Measurements from ENCODE around the gene CCDC186. TPM values are rescaled to one million over a fixed set of nuclear protein-coding genes. Genes with fewer than 3 reads are reported as not detected.

Gene CCDC186
- total and polyA plus RNA-seq, 2 of the 13 experiments (the other 11 are each of a cell fraction or from before 2014, with no cell fraction given), result 4.2 to 11.8 TPM

DNA sequence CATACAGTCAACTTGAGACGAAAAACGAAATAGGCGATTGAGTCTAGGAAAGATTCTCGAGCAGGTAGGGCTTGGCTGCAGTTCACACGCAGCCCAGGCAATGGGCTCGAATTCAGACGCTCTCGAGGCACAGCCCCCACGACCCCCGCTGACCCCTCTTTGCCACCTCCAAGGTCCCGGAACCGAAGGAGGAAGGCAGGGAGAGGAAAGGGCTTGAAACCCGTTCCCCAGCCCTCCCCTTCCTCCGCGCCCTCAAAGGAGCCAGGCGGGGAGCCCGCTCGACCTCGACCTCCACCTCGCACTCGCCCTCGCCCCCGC lies 441 bp downstream of the CCDC186 start (continued):
- TF ChIP-seq ZBTB8A (CRISPR knock-in tag; IDR thresholded peaks at IDR 0.05; ENCODE audit: borderline replicate concordance, low read depth) (no peak), TGIF2 (CRISPR knock-in tag; IDR thresholded peaks at IDR 0.05) (no peak), ATAD3A (CRISPR knock-in tag; IDR thresholded peaks at IDR 0.05) (no peak), ZNF205 (CRISPR knock-in tag; IDR thresholded peaks at IDR 0.05) (no peak), RFX5 (IDR thresholded peaks at IDR 0.05; ENCODE audit: low read depth, low read length) (no peak), STAT5B (CRISPR knock-in tag; IDR thresholded peaks at IDR 0.05) (no peak), KDM6A (CRISPR knock-in tag; IDR thresholded peaks at IDR 0.05; ENCODE audit: low read depth) (no peak), FOXA3 (CRISPR knock-in tag; IDR thresholded peaks at IDR 0.05) (no peak), ZNF768 (CRISPR knock-in tag; IDR thresholded peaks at IDR 0.05) (no peak), ZNF251 (CRISPR knock-in tag; IDR thresholded peaks at IDR 0.05) (no peak), PLRG1 (conservative IDR thresholded peaks at IDR 0.05) (no peak), ZNF678 (CRISPR knock-in tag; IDR thresholded peaks at IDR 0.05) (no peak), KMT2A (CRISPR knock-in tag; IDR thresholded peaks at IDR 0.05) (no peak), ZNF607 (CRISPR knock-in tag; IDR thresholded peaks at IDR 0.05; ENCODE audit: borderline replicate concordance) (no peak), FOXK2 (IDR thresholded peaks at IDR 0.05) (no peak), DNMT3B (CRISPR knock-in tag; conservative IDR thresholded peaks at IDR 0.05) (no peak), MLLT10 (CRISPR knock-in tag; IDR thresholded peaks at IDR 0.05) (no peak), SYNCRIP (IDR thresholded peaks at IDR 0.05; ENCODE audit: insufficient read depth, low read depth, low read length) (no peak), ZNF382 (CRISPR knock-in tag; IDR thresholded peaks at IDR 0.05; ENCODE audit: borderline replicate concordance) (no peak)
- TF ChIP-seq, protein P1, sequence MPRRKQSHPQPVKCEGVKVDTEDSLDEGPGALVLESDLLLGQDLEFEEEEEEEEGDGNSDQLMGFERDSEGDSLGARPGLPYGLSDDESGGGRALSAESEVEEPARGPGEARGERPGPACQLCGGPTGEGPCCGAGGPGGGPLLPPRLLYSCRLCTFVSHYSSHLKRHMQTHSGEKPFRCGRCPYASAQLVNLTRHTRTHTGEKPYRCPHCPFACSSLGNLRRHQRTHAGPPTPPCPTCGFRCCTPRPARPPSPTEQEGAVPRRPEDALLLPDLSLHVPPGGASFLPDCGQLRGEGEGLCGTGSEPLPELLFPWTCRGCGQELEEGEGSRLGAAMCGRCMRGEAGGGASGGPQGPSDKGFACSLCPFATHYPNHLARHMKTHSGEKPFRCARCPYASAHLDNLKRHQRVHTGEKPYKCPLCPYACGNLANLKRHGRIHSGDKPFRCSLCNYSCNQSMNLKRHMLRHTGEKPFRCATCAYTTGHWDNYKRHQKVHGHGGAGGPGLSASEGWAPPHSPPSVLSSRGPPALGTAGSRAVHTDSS (CRISPR knock-in tag; conservative IDR thresholded peaks at IDR 0.05), result no peak
- TF ChIP-seq, protein P2, sequence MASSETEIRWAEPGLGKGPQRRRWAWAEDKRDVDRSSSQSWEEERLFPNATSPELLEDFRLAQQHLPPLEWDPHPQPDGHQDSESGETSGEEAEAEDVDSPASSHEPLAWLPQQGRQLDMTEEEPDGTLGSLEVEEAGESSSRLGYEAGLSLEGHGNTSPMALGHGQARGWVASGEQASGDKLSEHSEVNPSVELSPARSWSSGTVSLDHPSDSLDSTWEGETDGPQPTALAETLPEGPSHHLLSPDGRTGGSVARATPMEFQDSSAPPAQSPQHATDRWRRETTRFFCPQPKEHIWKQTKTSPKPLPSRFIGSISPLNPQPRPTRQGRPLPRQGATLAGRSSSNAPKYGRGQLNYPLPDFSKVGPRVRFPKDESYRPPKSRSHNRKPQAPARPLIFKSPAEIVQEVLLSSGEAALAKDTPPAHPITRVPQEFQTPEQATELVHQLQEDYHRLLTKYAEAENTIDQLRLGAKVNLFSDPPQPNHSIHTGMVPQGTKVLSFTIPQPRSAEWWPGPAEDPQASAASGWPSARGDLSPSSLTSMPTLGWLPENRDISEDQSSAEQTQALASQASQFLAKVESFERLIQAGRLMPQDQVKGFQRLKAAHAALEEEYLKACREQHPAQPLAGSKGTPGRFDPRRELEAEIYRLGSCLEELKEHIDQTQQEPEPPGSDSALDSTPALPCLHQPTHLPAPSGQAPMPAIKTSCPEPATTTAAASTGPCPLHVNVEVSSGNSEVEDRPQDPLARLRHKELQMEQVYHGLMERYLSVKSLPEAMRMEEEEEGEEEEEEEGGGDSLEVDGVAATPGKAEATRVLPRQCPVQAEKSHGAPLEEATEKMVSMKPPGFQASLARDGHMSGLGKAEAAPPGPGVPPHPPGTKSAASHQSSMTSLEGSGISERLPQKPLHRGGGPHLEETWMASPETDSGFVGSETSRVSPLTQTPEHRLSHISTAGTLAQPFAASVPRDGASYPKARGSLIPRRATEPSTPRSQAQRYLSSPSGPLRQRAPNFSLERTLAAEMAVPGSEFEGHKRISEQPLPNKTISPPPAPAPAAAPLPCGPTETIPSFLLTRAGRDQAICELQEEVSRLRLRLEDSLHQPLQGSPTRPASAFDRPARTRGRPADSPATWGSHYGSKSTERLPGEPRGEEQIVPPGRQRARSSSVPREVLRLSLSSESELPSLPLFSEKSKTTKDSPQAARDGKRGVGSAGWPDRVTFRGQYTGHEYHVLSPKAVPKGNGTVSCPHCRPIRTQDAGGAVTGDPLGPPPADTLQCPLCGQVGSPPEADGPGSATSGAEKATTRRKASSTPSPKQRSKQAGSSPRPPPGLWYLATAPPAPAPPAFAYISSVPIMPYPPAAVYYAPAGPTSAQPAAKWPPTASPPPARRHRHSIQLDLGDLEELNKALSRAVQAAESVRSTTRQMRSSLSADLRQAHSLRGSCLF (CRISPR knock-in tag; IDR thresholded peaks at IDR 0.05; ENCODE audit: borderline replicate concordance), result no peak
- TF ChIP-seq, protein P3, sequence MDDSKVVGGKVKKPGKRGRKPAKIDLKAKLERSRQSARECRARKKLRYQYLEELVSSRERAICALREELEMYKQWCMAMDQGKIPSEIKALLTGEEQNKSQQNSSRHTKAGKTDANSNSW (CRISPR knock-in tag; IDR thresholded peaks at IDR 0.05; ENCODE audit: borderline replicate concordance), result 0 out of 2 replicates have a peak, but pooled peaks have one; percentile 66
- TF ChIP-seq, protein P4, sequence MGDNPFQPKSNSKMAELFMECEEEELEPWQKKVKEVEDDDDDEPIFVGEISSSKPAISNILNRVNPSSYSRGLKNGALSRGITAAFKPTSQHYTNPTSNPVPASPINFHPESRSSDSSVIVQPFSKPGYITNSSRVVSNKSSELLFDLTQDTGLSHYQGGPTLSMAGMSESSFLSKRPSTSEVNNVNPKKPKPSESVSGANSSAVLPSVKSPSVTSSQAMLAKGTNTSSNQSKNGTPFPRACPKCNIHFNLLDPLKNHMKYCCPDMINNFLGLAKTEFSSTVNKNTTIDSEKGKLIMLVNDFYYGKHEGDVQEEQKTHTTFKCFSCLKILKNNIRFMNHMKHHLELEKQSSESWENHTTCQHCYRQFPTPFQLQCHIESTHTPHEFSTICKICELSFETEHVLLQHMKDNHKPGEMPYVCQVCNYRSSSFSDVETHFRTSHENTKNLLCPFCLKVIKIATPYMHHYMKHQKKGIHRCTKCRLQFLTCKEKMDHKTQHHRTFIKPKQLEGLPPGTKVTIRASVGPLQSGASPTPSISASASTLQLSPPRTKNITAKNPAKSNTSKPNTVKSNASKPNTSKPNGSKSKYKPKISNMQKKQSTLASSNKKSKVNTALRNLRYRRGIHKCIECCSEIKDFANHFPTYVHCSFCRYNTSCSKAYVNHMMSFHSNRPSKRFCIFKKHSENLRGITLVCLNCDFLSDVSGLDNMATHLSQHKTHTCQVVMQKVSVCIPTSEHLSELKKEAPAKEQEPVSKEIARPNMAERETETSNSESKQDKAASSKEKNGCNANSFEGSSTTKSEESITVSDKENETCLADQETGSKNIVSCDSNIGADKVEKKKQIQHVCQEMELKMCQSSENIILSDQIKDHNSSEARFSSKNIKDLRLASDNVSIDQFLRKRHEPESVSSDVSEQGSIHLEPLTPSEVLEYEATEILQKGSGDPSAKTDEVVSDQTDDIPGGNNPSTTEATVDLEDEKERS (CRISPR knock-in tag; IDR thresholded peaks at IDR 0.05), result no peak
- TF ChIP-seq, protein P5, sequence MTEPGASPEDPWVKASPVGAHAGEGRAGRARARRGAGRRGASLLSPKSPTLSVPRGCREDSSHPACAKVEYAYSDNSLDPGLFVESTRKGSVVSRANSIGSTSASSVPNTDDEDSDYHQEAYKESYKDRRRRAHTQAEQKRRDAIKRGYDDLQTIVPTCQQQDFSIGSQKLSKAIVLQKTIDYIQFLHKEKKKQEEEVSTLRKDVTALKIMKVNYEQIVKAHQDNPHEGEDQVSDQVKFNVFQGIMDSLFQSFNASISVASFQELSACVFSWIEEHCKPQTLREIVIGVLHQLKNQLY (CRISPR knock-in tag; IDR thresholded peaks at IDR 0.05), result no peak

Data from HepG2 (cell line).